HepG2 (cell line): Measurements from ENCODE around the gene ARL3. TPM values are rescaled to one million over a fixed set of nuclear protein-coding genes. Genes with fewer than 3 reads are reported as not detected.

Source experiments
- E2F1 ChIP-seq: sonication (generic); formaldehyde crosslinking; IDR thresholded peaks from 2 replicates; pipeline ENCODE4 v1.5.0; 2020; ENCODE audit warnings: missing genetic modification reagents
- ETV6 ChIP-seq: sonication (generic); formaldehyde crosslinking; conservative IDR thresholded peaks from 2 replicates; pipeline ENCODE4 v1.4.0; 2020; ENCODE audit warnings: missing genetic modification reagents
- FOSL2 ChIP-seq: sonication (generic); formaldehyde crosslinking; IDR thresholded peaks from 2 replicates; pipeline ENCODE4 v1.4.0; 2020; ENCODE audit warnings: missing genetic modification reagents
- GPN1 ChIP-seq: sonication (generic); formaldehyde crosslinking; IDR thresholded peaks from 2 replicates; pipeline ENCODE4 v1.5.1; 2020; ENCODE audit warnings: missing genetic modification reagents, borderline replicate concordance
- GTF2F1 ChIP-seq: fragments of 150-350 bp; IDR thresholded peaks from 2 replicates; pipeline ENCODE4 v1.6.1; 2014; ENCODE audit warnings: low read length
- KDM5A ChIP-seq: fragments of 200-600 bp; sonication (generic); IDR thresholded peaks from 2 replicates; pipeline ENCODE4 v1.7.0; 2018; ENCODE audit warnings: antibody characterized with exemption, mild to moderate bottlenecking, low read length, borderline replicate concordance
- KMT2A ChIP-seq: sonication (generic); formaldehyde crosslinking; IDR thresholded peaks from 2 replicates; pipeline ENCODE4 v1.4.0; 2020; ENCODE audit warnings: missing genetic modification reagents
- LCORL ChIP-seq, 2 experiments: fragments of 450-650 bp in 1 of 2; sonication (generic) in 1 of 2; formaldehyde crosslinking in 1 of 2; IDR thresholded peaks; 2 replicates each; pipeline versions ENCODE4 v1.5.0 to v1.6.1; 2017 to 2020; ENCODE audit warnings: antibody characterized with exemption in 1 of 2, missing genetic modification reagents in 1 of 2
- NCOA5 ChIP-seq: sonication (generic); formaldehyde crosslinking; IDR thresholded peaks from 2 replicates; pipeline ENCODE4 v1.4.0; 2020; ENCODE audit warnings: missing genetic modification reagents
- POGZ ChIP-seq: sonication (generic); formaldehyde crosslinking; IDR thresholded peaks from 2 replicates; pipeline ENCODE4 v1.4.0; 2020; ENCODE audit warnings: mild to moderate bottlenecking, missing genetic modification reagents
- RBFOX2 ChIP-seq: fragments of 200-400 bp; formaldehyde crosslinking; IDR thresholded peaks from 2 replicates; pipeline ENCODE4 v1.6.1; 2017; ENCODE audit warnings: low read depth, mild to moderate bottlenecking, low read length
- REPIN1 ChIP-seq: sonication (generic); formaldehyde crosslinking; IDR thresholded peaks from 2 replicates; pipeline ENCODE4 v1.8.0; 2022; ENCODE audit warnings: missing genetic modification reagents, low read depth, mild to moderate bottlenecking, borderline replicate concordance
- ZFP41 ChIP-seq: sonication (generic); formaldehyde crosslinking; IDR thresholded peaks from 2 replicates; pipeline ENCODE4 v1.4.0; 2020; ENCODE audit warnings: mild to moderate bottlenecking, missing genetic modification reagents, borderline replicate concordance
- ZFY ChIP-seq: sonication (generic); formaldehyde crosslinking; IDR thresholded peaks from 2 replicates; pipeline ENCODE4 v1.4.0; 2020; ENCODE audit warnings: missing genetic modification reagents
- ZKSCAN1 ChIP-seq: fragments of 150-350 bp; IDR thresholded peaks from 2 replicates; pipeline ENCODE4 v1.6.1; 2014; ENCODE audit warnings: low read length
- ZKSCAN8 ChIP-seq: IDR thresholded peaks from 2 replicates; pipeline ENCODE4 v1.6.1; 2016; ENCODE audit warnings: borderline replicate concordance, missing genetic modification reagents, missing compliant biosample characterization
- ZMAT3 ChIP-seq: sonication (generic); formaldehyde crosslinking; conservative IDR thresholded peaks from 2 replicates; pipeline ENCODE4 v1.7.0; 2021; ENCODE audit warnings: missing genetic modification reagents
- ZNF143 ChIP-seq: sonication (generic); formaldehyde crosslinking; IDR thresholded peaks from 2 replicates; pipeline ENCODE4 v1.4.0; 2020; ENCODE audit warnings: missing genetic modification reagents
- ZNF317 ChIP-seq: sonication (generic); formaldehyde crosslinking; IDR thresholded peaks from 2 replicates; pipeline ENCODE4 v1.5.0; 2020; ENCODE audit warnings: mild to moderate bottlenecking, missing genetic modification reagents
- ZNF430 ChIP-seq: sonication (generic); formaldehyde crosslinking; IDR thresholded peaks from 2 replicates; pipeline ENCODE4 v1.9.0; 2021; ENCODE audit warnings: mild to moderate bottlenecking, missing genetic modification reagents
- ZNF598 ChIP-seq: sonication (generic); formaldehyde crosslinking; IDR thresholded peaks from 2 replicates; pipeline ENCODE4 v1.5.1; 2020; ENCODE audit warnings: mild to moderate bottlenecking, missing genetic modification reagents, borderline replicate concordance
- polyA plus RNA-seq, 8 experiments: library from polyadenylated mRNA; depleted of rRNA in 3 of 8; stranded (reverse) in 7 of 8; unstranded in 1 of 8; fragments of >200 nt; fragmentation: Illumina TruSeq in 4 of 8; extraction: Trizol in 4 of 8; gene quantifications; 2 replicates each; pipeline versions ENCODE4 v1.2.1 to v1.2.3, GENCODE V29; 2011 to 2016; ENCODE audit warnings: low read depth in 4 of 8, missing spikeins in 1 of 8, mixed read lengths in 1 of 8; ENCODE audit not compliant: insufficient read depth in 1 of 8
- total RNA-seq, 5 experiments: library from RNA; depleted of rRNA; stranded (reverse); fragments of >200 nt; fragmentation: Illumina TruSeq; extraction: Trizol; gene quantifications; 2 replicates each; pipeline ENCODE4 v1.2.3, GENCODE V29; 2016; ENCODE audit warnings: low read depth in 1 of 5
- TF ChIP-seq, protein P1 (sequence below): sonication (generic); formaldehyde crosslinking; IDR thresholded peaks from 2 replicates; pipeline ENCODE4 v1.5.0; 2020; ENCODE audit warnings: mild to moderate bottlenecking, missing genetic modification reagents
- TF ChIP-seq, protein P2 (sequence below): IDR thresholded peaks from 2 replicates; pipeline ENCODE4 v1.6.1; 2016; ENCODE audit warnings: low read depth, borderline replicate concordance
- TF ChIP-seq, protein P3 (sequence below): IDR thresholded peaks from 2 replicates; pipeline ENCODE4 v1.6.1; 2012; ENCODE audit warnings: inconsistent platforms
- TF ChIP-seq, protein P4 (sequence below): sonication (generic); formaldehyde crosslinking; IDR thresholded peaks from 2 replicates; pipeline ENCODE4 v1.5.0; 2020; ENCODE audit warnings: missing genetic modification reagents, mild to moderate bottlenecking, borderline replicate concordance

Gene ARL3
- total and polyA plus RNA-seq, 2 of the 13 experiments (the other 11 are each of a cell fraction or from before 2014, with no cell fraction given): 5.2 to 6.6 TPM

DNA sequence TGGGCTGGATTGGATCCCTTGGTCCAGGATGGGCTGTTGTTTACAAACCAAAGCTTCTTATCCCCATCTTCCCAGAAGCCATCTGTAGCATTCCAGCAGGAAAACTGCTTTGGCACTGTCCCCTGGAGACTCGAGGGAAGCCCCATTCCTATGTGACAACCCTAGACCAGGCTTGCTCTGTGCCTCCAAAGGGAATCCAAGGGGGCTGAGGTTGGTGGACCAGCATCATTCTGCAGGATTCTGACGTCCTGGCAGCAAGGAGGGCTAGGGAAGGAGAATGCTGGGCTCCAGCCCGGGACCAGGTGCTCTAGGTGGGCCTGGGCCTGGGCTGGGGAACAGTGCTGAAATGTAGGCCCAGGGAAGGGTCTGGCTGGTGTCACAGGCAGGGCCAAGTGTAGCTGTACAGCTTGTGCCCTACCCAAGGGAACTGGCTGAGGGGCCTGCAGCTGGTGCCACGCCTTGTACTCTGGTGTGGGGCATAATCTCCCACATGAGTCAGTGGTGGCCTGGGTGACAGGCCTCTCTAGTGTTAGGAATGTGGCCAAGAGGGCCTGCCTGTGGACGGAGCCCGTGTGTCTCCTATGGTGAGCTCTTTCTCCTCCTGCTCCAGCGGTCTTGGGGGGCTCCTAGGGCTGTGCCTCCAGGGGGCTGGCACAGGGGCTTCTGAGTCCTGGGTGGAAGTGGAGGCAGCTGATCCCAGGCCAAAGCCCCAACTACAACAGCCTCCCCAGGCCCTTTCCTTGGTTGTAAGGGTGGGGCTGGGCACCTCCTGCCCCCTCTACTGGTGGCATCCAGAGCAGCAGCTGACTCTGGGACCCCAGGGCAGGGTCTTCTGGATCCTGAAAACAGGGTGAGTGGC is 44.8 kb downstream of the ARL3 start (continued):
- TF ChIP-seq, protein P1, sequence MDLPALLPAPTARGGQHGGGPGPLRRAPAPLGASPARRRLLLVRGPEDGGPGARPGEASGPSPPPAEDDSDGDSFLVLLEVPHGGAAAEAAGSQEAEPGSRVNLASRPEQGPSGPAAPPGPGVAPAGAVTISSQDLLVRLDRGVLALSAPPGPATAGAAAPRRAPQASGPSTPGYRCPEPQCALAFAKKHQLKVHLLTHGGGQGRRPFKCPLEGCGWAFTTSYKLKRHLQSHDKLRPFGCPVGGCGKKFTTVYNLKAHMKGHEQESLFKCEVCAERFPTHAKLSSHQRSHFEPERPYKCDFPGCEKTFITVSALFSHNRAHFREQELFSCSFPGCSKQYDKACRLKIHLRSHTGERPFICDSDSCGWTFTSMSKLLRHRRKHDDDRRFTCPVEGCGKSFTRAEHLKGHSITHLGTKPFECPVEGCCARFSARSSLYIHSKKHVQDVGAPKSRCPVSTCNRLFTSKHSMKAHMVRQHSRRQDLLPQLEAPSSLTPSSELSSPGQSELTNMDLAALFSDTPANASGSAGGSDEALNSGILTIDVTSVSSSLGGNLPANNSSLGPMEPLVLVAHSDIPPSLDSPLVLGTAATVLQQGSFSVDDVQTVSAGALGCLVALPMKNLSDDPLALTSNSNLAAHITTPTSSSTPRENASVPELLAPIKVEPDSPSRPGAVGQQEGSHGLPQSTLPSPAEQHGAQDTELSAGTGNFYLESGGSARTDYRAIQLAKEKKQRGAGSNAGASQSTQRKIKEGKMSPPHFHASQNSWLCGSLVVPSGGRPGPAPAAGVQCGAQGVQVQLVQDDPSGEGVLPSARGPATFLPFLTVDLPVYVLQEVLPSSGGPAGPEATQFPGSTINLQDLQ (CRISPR knock-in tag): no peak
- TF ChIP-seq ZKSCAN8 (CRISPR knock-in tag) (no peak), LCORL (IDR thresholded peaks at IDR 0.05) (no peak), LCORL (CRISPR knock-in tag; IDR thresholded peaks at IDR 0.05) (no peak; the same call in 1 of the 2 replicates), ZFY (CRISPR knock-in tag) (peak; percentile 77), ZKSCAN1 (no peak), KMT2A (no peak), ZFP41 (no peak), REPIN1 (CRISPR knock-in tag) (no peak), ZNF598 (CRISPR knock-in tag) (peak; percentile 30; the same call in 1 of the 2 replicates), POGZ (CRISPR knock-in tag) (no peak), NCOA5 (CRISPR knock-in tag) (no peak), ETV6 (CRISPR knock-in tag) (no peak), RBFOX2 (no peak), ZNF143 (no peak), ZNF317 (CRISPR knock-in tag) (0 out of 2 replicates have a peak, but pooled peaks have one; percentile 32), FOSL2 (CRISPR knock-in tag) (peak; percentile 54; the same call in 1 of the 2 replicates), GTF2F1 (no peak), GPN1 (CRISPR knock-in tag) (no peak), KDM5A (no peak), ZNF430 (CRISPR knock-in tag) (no peak), E2F1 (CRISPR knock-in tag) (0 out of 2 replicates have a peak, but pooled peaks have one; percentile 29), ZMAT3 (CRISPR knock-in tag) (no peak)
- TF ChIP-seq, protein P2, sequence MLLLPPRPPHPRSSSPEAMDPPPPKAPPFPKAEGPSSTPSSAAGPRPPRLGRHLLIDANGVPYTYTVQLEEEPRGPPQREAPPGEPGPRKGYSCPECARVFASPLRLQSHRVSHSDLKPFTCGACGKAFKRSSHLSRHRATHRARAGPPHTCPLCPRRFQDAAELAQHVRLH: no peak
- TF ChIP-seq, protein P3, sequence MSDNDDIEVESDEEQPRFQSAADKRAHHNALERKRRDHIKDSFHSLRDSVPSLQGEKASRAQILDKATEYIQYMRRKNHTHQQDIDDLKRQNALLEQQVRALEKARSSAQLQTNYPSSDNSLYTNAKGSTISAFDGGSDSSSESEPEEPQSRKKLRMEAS: peak; percentile 36; the same call in 1 of the 2 replicates
- TF ChIP-seq, protein P4, sequence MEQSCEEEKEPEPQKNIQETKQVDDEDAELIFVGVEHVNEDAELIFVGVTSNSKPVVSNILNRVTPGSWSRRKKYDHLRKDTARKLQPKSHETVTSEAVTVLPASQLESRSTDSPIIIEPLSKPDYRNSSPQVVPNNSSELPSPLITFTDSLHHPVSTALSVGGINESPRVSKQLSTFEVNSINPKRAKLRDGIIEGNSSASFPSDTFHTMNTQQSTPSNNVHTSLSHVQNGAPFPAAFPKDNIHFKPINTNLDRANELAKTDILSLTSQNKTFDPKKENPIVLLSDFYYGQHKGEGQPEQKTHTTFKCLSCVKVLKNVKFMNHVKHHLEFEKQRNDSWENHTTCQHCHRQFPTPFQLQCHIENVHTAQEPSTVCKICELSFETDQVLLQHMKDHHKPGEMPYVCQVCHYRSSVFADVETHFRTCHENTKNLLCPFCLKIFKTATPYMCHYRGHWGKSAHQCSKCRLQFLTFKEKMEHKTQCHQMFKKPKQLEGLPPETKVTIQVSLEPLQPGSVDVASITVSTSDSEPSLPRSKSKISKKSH (CRISPR knock-in tag): 0 out of 2 replicates have a peak, but pooled peaks have one; percentile 15
